ENCODE measurements around the gene GGCT.

The GGCT gene

DNA sequence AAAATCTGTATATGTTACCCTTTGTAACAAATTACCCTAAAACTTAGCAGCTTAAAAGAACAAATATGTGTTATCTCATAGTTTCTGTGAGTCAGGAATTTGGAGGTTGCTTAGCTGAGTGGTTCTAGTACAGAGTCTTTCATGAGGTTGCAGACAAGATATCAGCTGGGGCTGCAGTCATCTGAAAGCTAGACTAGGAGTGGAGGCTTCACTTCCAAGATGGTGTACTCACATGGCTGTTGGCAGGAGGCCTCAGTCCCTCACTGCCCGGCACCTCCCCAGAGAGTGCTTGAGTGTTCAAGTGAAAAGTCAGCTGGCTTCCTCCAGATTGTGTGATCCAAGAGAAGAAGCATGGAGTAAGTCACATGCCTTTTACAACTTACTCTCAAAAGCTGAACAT lies 16.9 kb upstream of the GGCT start:
- no peak overlapping the region for H3K27ac ChIP-seq (replicated peaks; ENCODE audit: low read length)
- DNase-seq (ENCODE audit: low spot score): no peak
- H3K23ac ChIP-seq (ENCODE audit: low read depth, low read length, poor library complexity): no peak overlapping the region

DNA sequence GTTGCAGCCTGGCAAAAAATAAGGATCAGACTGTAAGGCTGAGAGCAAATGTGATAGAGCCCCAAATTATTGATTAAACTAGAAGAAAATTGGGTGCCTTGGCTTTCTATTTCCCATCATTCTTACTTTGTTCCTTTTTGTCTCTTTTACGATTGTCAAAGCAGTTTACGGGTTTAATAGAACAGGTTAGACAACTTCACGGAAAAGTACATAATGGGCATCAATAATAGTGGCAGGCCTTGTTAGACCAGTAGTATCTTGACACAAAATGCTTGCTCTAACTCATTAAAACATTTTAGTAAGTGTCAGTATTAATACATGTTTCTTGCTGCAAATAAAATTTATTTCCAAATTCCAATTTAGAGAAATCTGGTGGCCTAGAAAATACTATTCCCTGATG lies 14.5 kb upstream of the GGCT start:
- Histone ChIP-seq H3K4me2 (ENCODE audit: insufficient read depth, low read length, poor library complexity, severe bottlenecking) (no peak overlapping the region), H2BK12ac (ENCODE audit: low read length) (no peak overlapping the region), H3K4me3 (ENCODE audit: low read length in 2 of 2) (no peak overlapping the region), H2AK5ac (ENCODE audit: low read depth, low read length) (no peak overlapping the region), H3K27ac (replicated peaks; ENCODE audit: low read length) (no peak overlapping the region), H4K91ac (ENCODE audit: low read depth, low read length, poor library complexity) (no peak overlapping the region), H3K79me1 (ENCODE audit: low read depth, low read length) (no peaks in the 10 kb centered on the region), H4K8ac (ENCODE audit: low read depth, low read length) (no peak overlapping the region), H3K36me3 (replicated peaks in 1 of 2; ENCODE audit: control insufficient read depth in 2 of 2, insufficient read depth in 2 of 2, low read length in 2 of 2) (no peaks in the 10 kb centered on the region), H2BK15ac (ENCODE audit: low read length) (no peak overlapping the region), H3K9me3 (replicated peaks in 1 of 2; ENCODE audit: control insufficient read depth in 2 of 2, insufficient read depth in 1 of 2, low read depth in 1 of 2, low read length in 2 of 2) (no peaks in the 10 kb centered on the region), H3K18ac (ENCODE audit: low read length) (no peak overlapping the region), H3K4ac (ENCODE audit: low read length) (no peak overlapping the region), H3K27me3 (ENCODE audit: control insufficient read depth in 3 of 3, insufficient read depth in 3 of 3, low read depth in 1 of 3, low read length in 3 of 3) (no peaks in the 10 kb centered on the region), H2BK120ac (ENCODE audit: low read depth, low read length) (no peak overlapping the region), H2AFZ (ENCODE audit: low read length) (no peak overlapping the region), H3K9ac (ENCODE audit: low read depth, low read length, poor library complexity) (no peak overlapping the region), H2BK5ac (ENCODE audit: low read length) (no peak overlapping the region), H3K14ac (ENCODE audit: low read length) (no peak overlapping the region), H3K23ac (ENCODE audit: low read depth, low read length, poor library complexity) (no peak overlapping the region), H3K4me1 (ENCODE audit: control insufficient read depth in 2 of 2, insufficient read depth in 1 of 2, low read depth in 1 of 2, low read length in 2 of 2) (no peaks in the 10 kb centered on the region)
- no peak for DNase-seq (ENCODE audit: low spot score)
- no CpG with 5 or more reads among the region's 3 CpGs for WGBS, 2 donors (ENCODE audit: extremely low coverage in 2 of 2, insufficient read length in 2 of 2, insufficient replicate concordance in 1 of 2)

More for the DNA sequence above, 16.9 kb upstream of the GGCT start:
- no peak overlapping the region for H4K8ac ChIP-seq (ENCODE audit: low read depth, low read length)
- no CpG with 5 or more reads among the region's 1 CpG for WGBS, 2 donors (ENCODE audit: extremely low coverage in 2 of 2, insufficient read length in 2 of 2, insufficient replicate concordance in 1 of 2)
- no peak overlapping the region for H3K4me3 ChIP-seq (ENCODE audit: low read length in 2 of 2)
- H3K14ac ChIP-seq (ENCODE audit: low read length): no peak overlapping the region
- no peak overlapping the region for H2AFZ ChIP-seq (ENCODE audit: low read length)
- no peak overlapping the region for H2AK5ac ChIP-seq (ENCODE audit: low read depth, low read length)
- H3K4me2 ChIP-seq (ENCODE audit: insufficient read depth, low read length, poor library complexity, severe bottlenecking): no peak overlapping the region
- no peak overlapping the region for H2BK15ac ChIP-seq (ENCODE audit: low read length)
- H3K27me3 ChIP-seq (ENCODE audit: control insufficient read depth in 3 of 3, insufficient read depth in 3 of 3, low read depth in 1 of 3, low read length in 3 of 3): no peaks in the 10 kb centered on the region
- H3K79me1 ChIP-seq (ENCODE audit: low read depth, low read length): no peaks in the 10 kb centered on the region
- no peak overlapping the region for H3K9ac ChIP-seq (ENCODE audit: low read depth, low read length, poor library complexity)
- no peaks in the 10 kb centered on the region for H3K4me1 ChIP-seq (ENCODE audit: control insufficient read depth in 2 of 2, insufficient read depth in 1 of 2, low read depth in 1 of 2, low read length in 2 of 2)
- no peak overlapping the region for H4K91ac ChIP-seq (ENCODE audit: low read depth, low read length, poor library complexity)
- H2BK120ac ChIP-seq (ENCODE audit: low read depth, low read length): no peak overlapping the region
- H3K4ac ChIP-seq (ENCODE audit: low read length): no peak overlapping the region
- H3K9me3 ChIP-seq (replicated peaks in 1 of 2; ENCODE audit: control insufficient read depth in 2 of 2, insufficient read depth in 1 of 2, low read depth in 1 of 2, low read length in 2 of 2): no peaks in the 10 kb centered on the region
- H2BK5ac ChIP-seq (ENCODE audit: low read length): no peak overlapping the region
- no peak overlapping the region for H2BK12ac ChIP-seq (ENCODE audit: low read length)
- no peak overlapping the region for H3K18ac ChIP-seq (ENCODE audit: low read length)
- no peaks in the 10 kb centered on the region for H3K36me3 ChIP-seq (replicated peaks in 1 of 2; ENCODE audit: control insufficient read depth in 2 of 2, insufficient read depth in 2 of 2, low read length in 2 of 2)

DNA sequence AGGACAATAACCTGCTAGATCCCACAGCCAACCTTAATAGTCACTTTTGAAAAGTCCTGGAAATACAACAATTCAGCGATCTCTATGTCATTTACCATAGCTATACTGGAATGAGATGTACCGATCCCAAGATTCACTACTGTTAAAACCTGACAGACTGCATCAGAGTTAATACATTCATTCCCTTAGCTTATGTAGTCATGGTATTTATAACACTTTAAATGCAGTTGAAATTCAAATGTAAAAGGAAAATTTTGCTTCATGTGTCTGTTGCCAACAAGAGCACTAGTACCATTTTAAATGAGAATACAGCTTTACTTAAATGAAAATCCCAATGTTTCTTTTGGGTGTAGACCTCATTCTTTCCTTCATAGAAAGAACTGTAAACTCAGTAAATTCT lies 11.1 kb upstream of the GGCT start:
- Histone ChIP-seq H2BK5ac (ENCODE audit: low read length) (no peak overlapping the region), H4K91ac (ENCODE audit: low read depth, low read length, poor library complexity) (no peak overlapping the region), H3K27ac (replicated peaks; ENCODE audit: low read length) (no peak overlapping the region), H3K4me1 (ENCODE audit: control insufficient read depth in 2 of 2, insufficient read depth in 1 of 2, low read depth in 1 of 2, low read length in 2 of 2) (no peaks in the 10 kb centered on the region), H3K36me3 (replicated peaks in 1 of 2; ENCODE audit: control insufficient read depth in 2 of 2, insufficient read depth in 2 of 2, low read length in 2 of 2) (no peaks in the 10 kb centered on the region), H2AK5ac (ENCODE audit: low read depth, low read length) (no peak overlapping the region), H2BK120ac (ENCODE audit: low read depth, low read length) (no peak overlapping the region), H3K4me2 (ENCODE audit: insufficient read depth, low read length, poor library complexity, severe bottlenecking) (no peak overlapping the region), H3K79me1 (ENCODE audit: low read depth, low read length) (no peaks in the 10 kb centered on the region), H2AFZ (ENCODE audit: low read length) (no peak overlapping the region), H4K8ac (ENCODE audit: low read depth, low read length) (no peak overlapping the region), H3K9ac (ENCODE audit: low read depth, low read length, poor library complexity) (no peak overlapping the region), H2BK15ac (ENCODE audit: low read length) (no peak overlapping the region), H3K14ac (ENCODE audit: low read length) (no peak overlapping the region), H3K27me3 (ENCODE audit: control insufficient read depth in 3 of 3, insufficient read depth in 3 of 3, low read depth in 1 of 3, low read length in 3 of 3) (no peaks in the 10 kb centered on the region), H3K18ac (ENCODE audit: low read length) (no peak overlapping the region), H3K23ac (ENCODE audit: low read depth, low read length, poor library complexity) (no peak overlapping the region), H2BK12ac (ENCODE audit: low read length) (no peak overlapping the region), H3K4ac (ENCODE audit: low read length) (no peak overlapping the region), H3K9me3 (replicated peaks in 1 of 2; ENCODE audit: control insufficient read depth in 2 of 2, insufficient read depth in 1 of 2, low read depth in 1 of 2, low read length in 2 of 2) (no peaks in the 10 kb centered on the region), H3K4me3 (ENCODE audit: low read length in 2 of 2) (no peak overlapping the region)
- DNase-seq (ENCODE audit: low spot score): no peak
- WGBS, 2 donors (ENCODE audit: extremely low coverage in 2 of 2, insufficient read length in 2 of 2, insufficient replicate concordance in 1 of 2): no CpG with 5 or more reads among the region's 2 CpGs

DNA sequence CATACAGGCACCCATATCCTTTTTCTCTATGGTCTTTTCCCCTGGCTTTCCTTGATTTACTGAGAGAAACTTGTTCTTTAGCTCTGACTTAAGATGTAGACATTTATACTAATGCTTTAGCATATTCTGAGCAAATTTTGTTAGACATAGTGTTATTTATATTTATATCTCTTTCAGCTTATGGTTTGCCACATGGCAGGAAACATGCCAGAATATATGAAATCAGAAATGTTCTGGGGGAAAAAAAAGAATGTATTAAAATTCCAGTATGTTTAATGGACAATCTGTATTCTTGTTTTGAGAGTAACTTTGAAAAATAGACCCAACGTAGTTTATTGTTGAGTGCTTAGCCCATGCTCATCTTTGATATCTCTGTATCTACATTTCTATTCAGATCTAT lies 10.1 kb upstream of the GGCT start:
- Histone ChIP-seq H3K9ac (ENCODE audit: low read depth, low read length, poor library complexity) (no peak overlapping the region), H2BK15ac (ENCODE audit: low read length) (no peak overlapping the region), H2BK120ac (ENCODE audit: low read depth, low read length) (no peak overlapping the region), H3K23ac (ENCODE audit: low read depth, low read length, poor library complexity) (no peak overlapping the region), H3K79me1 (ENCODE audit: low read depth, low read length) (no peaks in the 10 kb centered on the region), H4K91ac (ENCODE audit: low read depth, low read length, poor library complexity) (no peak overlapping the region), H3K9me3 (replicated peaks in 1 of 2; ENCODE audit: control insufficient read depth in 2 of 2, insufficient read depth in 1 of 2, low read depth in 1 of 2, low read length in 2 of 2) (no peaks in the 10 kb centered on the region), H2BK12ac (ENCODE audit: low read length) (no peak overlapping the region), H3K18ac (ENCODE audit: low read length) (no peak overlapping the region), H3K14ac (ENCODE audit: low read length) (no peak overlapping the region), H3K4ac (ENCODE audit: low read length) (no peak overlapping the region), H2AK5ac (ENCODE audit: low read depth, low read length) (no peak overlapping the region), H3K4me2 (ENCODE audit: insufficient read depth, low read length, poor library complexity, severe bottlenecking) (no peak overlapping the region), H3K4me1 (ENCODE audit: control insufficient read depth in 2 of 2, insufficient read depth in 1 of 2, low read depth in 1 of 2, low read length in 2 of 2) (no peaks in the 10 kb centered on the region), H4K8ac (ENCODE audit: low read depth, low read length) (no peak overlapping the region), H2BK5ac (ENCODE audit: low read length) (no peak overlapping the region), H3K27me3 (ENCODE audit: control insufficient read depth in 3 of 3, insufficient read depth in 3 of 3, low read depth in 1 of 3, low read length in 3 of 3) (no peaks in the 10 kb centered on the region), H3K36me3 (replicated peaks in 1 of 2; ENCODE audit: control insufficient read depth in 2 of 2, insufficient read depth in 2 of 2, low read length in 2 of 2) (no peaks in the 10 kb centered on the region), H2AFZ (ENCODE audit: low read length) (no peak overlapping the region), H3K4me3 (ENCODE audit: low read length in 2 of 2) (no peak overlapping the region), H3K27ac (replicated peaks; ENCODE audit: low read length) (no peak overlapping the region)
- DNase-seq (ENCODE audit: low spot score): no peak
- WGBS, 2 donors (ENCODE audit: extremely low coverage in 2 of 2, insufficient read length in 2 of 2, insufficient replicate concordance in 1 of 2): no CpG with 5 or more reads among the region's 1 CpG

All from neuronal stem cell (in vitro differentiated cells).